ENCODE measurements around the gene OTOF. TPM values are rescaled to one million over a fixed set of nuclear protein-coding genes. Genes with fewer than 3 reads are reported as not detected.

OTOF gene
- polyA plus RNA-seq, 1 of the 3 experiments (the other 2 are of a cell fraction): not detected

GRCh38 chr2:26515771-26516170 lies 37.8 kb upstream of the OTOF start:
- DNase-seq: no peak
- Histone ChIP-seq H2AFZ (ENCODE audit: low read depth) (no peak overlapping the region), H3K79me2 (ENCODE audit: insufficient read depth) (no peaks in the 10 kb centered on the region), H3K36me3 (replicated peaks in 1 of 2; ENCODE audit: control insufficient read depth in 1 of 2, insufficient read depth in 2 of 2, low read length in 1 of 2) (no peaks in the 10 kb centered on the region), H3K4me3 (ENCODE audit: low read depth in 2 of 2, low read length in 1 of 2) (no peak overlapping the region), H4K20me1 (ENCODE audit: insufficient read depth) (no peaks in the 10 kb centered on the region), H3K4me1 (ENCODE audit: control insufficient read depth in 1 of 2, insufficient read depth in 2 of 2, low read depth in 1 of 2, low read length in 1 of 2) (no peaks in the 10 kb centered on the region), H3K27me3 (ENCODE audit: insufficient read depth) (peaks cover 22% of the 10 kb centered on the region), H3K9me3 (no peaks in the 10 kb centered on the region), H3K4me2 (no peak overlapping the region), H3F3A (replicated peaks; ENCODE audit: insufficient read depth) (no peaks in the 10 kb centered on the region), H3K9me2 (no peaks in the 10 kb centered on the region), H3K9ac (no peak overlapping the region), H3K27ac (ENCODE audit: low read depth in 2 of 2, low read length in 1 of 2) (no peak overlapping the region)
- ChIA-PET CTCF (interaction anchor here (0.6 to 2.9 kb wide), 7 partner anchors 12 to 141 kb away, joined by 3 to 6 read pairs (median 4); no protein-coding TSS in a partner anchor), POLR2A (no interaction called here)
- TF ChIP-seq IRF3 (IDR thresholded peaks at IDR 0.05; ENCODE audit: low read depth, low read length) (no peak), RXRA (IDR thresholded peaks at IDR 0.05; ENCODE audit: borderline replicate concordance, low read depth) (no peak), CTCF (IDR thresholded peaks at IDR 0.05) (no peak), PBX3 (IDR thresholded peaks at IDR 0.05) (no peak), MAX (IDR thresholded peaks at IDR 0.05; ENCODE audit: low read depth) (no peak), NFIC (IDR thresholded peaks at IDR 0.05; ENCODE audit: borderline replicate concordance) (no peak), RCOR1 (IDR thresholded peaks at IDR 0.05; ENCODE audit: low read length) (no peak), TCF12 (IDR thresholded peaks at IDR 0.05) (no peak), TAF1 (IDR thresholded peaks at IDR 0.05; ENCODE audit: borderline replicate concordance, low read depth, low read length) (no peak), GABPA (IDR thresholded peaks at IDR 0.05; ENCODE audit: low read depth) (no peak), YY1 (IDR thresholded peaks at IDR 0.05; ENCODE audit: low read depth) (no peak), TEAD4 (IDR thresholded peaks at IDR 0.05; ENCODE audit: borderline replicate concordance, insufficient read depth) (no peak), FOSL2 (IDR thresholded peaks at IDR 0.05; ENCODE audit: borderline replicate concordance, low read depth) (no peak)
- 51% methylated on average over 4 of the region's 5 CpGs for WGBS (ENCODE audit: low lambda C conversion rate)

GRCh38 chr2:26514045-26514444 lies 36.1 kb upstream of the OTOF start:
- TF ChIP-seq CHD2 (IDR thresholded peaks at IDR 0.05; ENCODE audit: low read length, partially characterized antibody) (no peak), POLR2AphosphoS5 (IDR thresholded peaks at IDR 0.05; ENCODE audit: low read depth, low read length) (no peak), MAX (IDR thresholded peaks at IDR 0.05; ENCODE audit: low read depth) (no peak), USF1 (IDR thresholded peaks at IDR 0.05; ENCODE audit: borderline replicate concordance, low read depth) (no peak), RFX5 (IDR thresholded peaks at IDR 0.05; ENCODE audit: low read length) (no peak), TAF1 (IDR thresholded peaks at IDR 0.05; ENCODE audit: borderline replicate concordance, low read depth, low read length) (no peak), GATA2 (CRISPR knock-in tag; IDR thresholded peaks at IDR 0.05) (no peak), NRF1 (IDR thresholded peaks at IDR 0.05; ENCODE audit: low read depth, low read length) (no peak), USF2 (IDR thresholded peaks at IDR 0.05; ENCODE audit: borderline replicate concordance, low read depth, low read length) (no peak)
- Histone ChIP-seq H4K20me1 (ENCODE audit: insufficient read depth) (no peaks in the 10 kb centered on the region), H3K4me2 (no peak overlapping the region), H3K9me3 (no peaks in the 10 kb centered on the region), H3K27ac (ENCODE audit: low read depth in 2 of 2, low read length in 1 of 2) (no peak overlapping the region), H2AFZ (ENCODE audit: low read depth) (no peak overlapping the region), H3K79me2 (ENCODE audit: insufficient read depth) (no peaks in the 10 kb centered on the region), H3K36me3 (replicated peaks in 1 of 2; ENCODE audit: control insufficient read depth in 1 of 2, insufficient read depth in 2 of 2, low read length in 1 of 2) (no peaks in the 10 kb centered on the region), H3K9me2 (no peaks in the 10 kb centered on the region), H3K9ac (no peak overlapping the region), H3F3A (replicated peaks; ENCODE audit: insufficient read depth) (no peaks in the 10 kb centered on the region), H3K27me3 (ENCODE audit: insufficient read depth) (peaks cover 20% of the 10 kb centered on the region), H3K4me3 (ENCODE audit: low read depth in 2 of 2, low read length in 1 of 2) (no peak overlapping the region), H3K4me1 (ENCODE audit: control insufficient read depth in 1 of 2, insufficient read depth in 2 of 2, low read depth in 1 of 2, low read length in 1 of 2) (no peaks in the 10 kb centered on the region)
- DNase-seq: no peak
- CTCF ChIA-PET: interaction anchor here (0.5 to 1.3 kb wide), 2 partner anchors 8 to 56 kb away, joined by 3 to 4 read pairs; no protein-coding TSS in a partner anchor
- POLR2A ChIA-PET: no interaction called here
- 44% methylated on average over 7 of the region's 7 CpGs for WGBS (ENCODE audit: low lambda C conversion rate)

Data from SK-N-SH (cell line).